SK-N-MC (cell line): ENCODE measurements around the gene LAMB4.

ENCODE experiments used
- EZH2 ChIP-seq: fragments of 200-600 bp; sonication (generic); IDR thresholded peaks from one replicate; pipeline ENCODE4 v1.6.1; 2017; ENCODE audit warnings: antibody characterized with exemption
- POLR2AphosphoS5 ChIP-seq: IDR thresholded peaks from 2 replicates; pipeline ENCODE4 v1.6.1; 2012; ENCODE audit warnings: mild to moderate bottlenecking, low read depth, low read length, borderline replicate concordance

- no peak for TF ChIP-seq POLR2AphosphoS5
- no peak for TF ChIP-seq EZH2
Observed at GRCh38 chr7:108055611-108056021, 74.5 kb downstream of the LAMB4 start.
